SW 1271 (cell line): ENCODE results near the gene AKR1E2.
A peak's percentile ranks its signal among the peaks of the same experiment; 100 is the strongest.
"Not testable (repeated sequence)": the region's sequence is repeated elsewhere in the genome, so short reads cannot be mapped to it uniquely, and the experiment has no call there.

Experiments used
- DNase-seq, 2 experiments: peaks; one replicate each; lab custom pipeline; 2025; lab: John Stamatoyannopoulos, UW

AKR1E2 gene

GRCh38 chr10:4813496-4813895, 12.5 kb upstream of the AKR1E2 start:
- DNase-seq = no peak

- DNase-seq = not testable (repeated sequence)
Observed at GRCh38 chr10:4815646-4816180, 10.3 kb upstream of the AKR1E2 start.

- no peak for DNase-seq
Observed at GRCh38 chr10:4816966-4817365, 9.0 kb upstream of the AKR1E2 start.

GRCh38 chr10:4819067-4819466, 6.9 kb upstream of the AKR1E2 start:
- no peak for DNase-seq

GRCh38 chr10:4819707-4820106, 6.3 kb upstream of the AKR1E2 start:
- DNase-seq = no peak

GRCh38 chr10:4820804-4821401, 5.1 kb upstream of the AKR1E2 start:
- DNase-seq = no peak

- DNase-seq = no peak
Observed at GRCh38 chr10:4822208-4822607, 3.8 kb upstream of the AKR1E2 start.

- no peak for DNase-seq
Observed at GRCh38 chr10:4824791-4825310, 1.2 kb upstream of the AKR1E2 start.

GRCh38 chr10:4825456-4825867, 545 bp upstream of the AKR1E2 start:
- no peak for DNase-seq

- DNase-seq = peak in 1 of 2 experiments; percentile 59
Observed at GRCh38 chr10:4826792-4827324, 851 bp downstream of the AKR1E2 start.

GRCh38 chr10:4828005-4828404, 2.0 kb downstream of the AKR1E2 start:
- DNase-seq = no peak

GRCh38 chr10:4830551-4830950, 4.5 kb downstream of the AKR1E2 start:
- DNase-seq = no peak

- DNase-seq = no peak
Observed at GRCh38 chr10:4831091-4831490, 5.1 kb downstream of the AKR1E2 start.

GRCh38 chr10:4833286-4833685, 7.3 kb downstream of the AKR1E2 start:
- no peak for DNase-seq

GRCh38 chr10:4834898-4835405, 8.9 kb downstream of the AKR1E2 start:
- DNase-seq = no peak

GRCh38 chr10:4835494-4835918, 9.5 kb downstream of the AKR1E2 start:
- no peak for DNase-seq

- no peak for DNase-seq
Observed at GRCh38 chr10:4836416-4836969, 10.5 kb downstream of the AKR1E2 start.

- DNase-seq = no peak
Observed at GRCh38 chr10:4837551-4837950, 11.5 kb downstream of the AKR1E2 start.

GRCh38 chr10:4838743-4839142, 12.7 kb downstream of the AKR1E2 start:
- no peak for DNase-seq

- DNase-seq = no peak
Observed at GRCh38 chr10:4839353-4839752, 13.3 kb downstream of the AKR1E2 start.

- no peak for DNase-seq
Observed at GRCh38 chr10:4840151-4840550, 14.1 kb downstream of the AKR1E2 start.

GRCh38 chr10:4843525-4844180, 17.6 kb downstream of the AKR1E2 start:
- no peak for DNase-seq

GRCh38 chr10:4844864-4845263, 18.9 kb downstream of the AKR1E2 start:
- DNase-seq = no peak
